HG02623 (cell line): Measurements from ENCODE around the gene SIAH3.

Experiments
- ATAC-seq: cut with Tn5 transposase; IDR thresholded peaks from one replicate; pipeline ENCODE4 v1.9.1; 2021; ENCODE audit warnings: moderate library complexity; ENCODE audit not compliant: unreplicated experiment

Gene SIAH3

DNA sequence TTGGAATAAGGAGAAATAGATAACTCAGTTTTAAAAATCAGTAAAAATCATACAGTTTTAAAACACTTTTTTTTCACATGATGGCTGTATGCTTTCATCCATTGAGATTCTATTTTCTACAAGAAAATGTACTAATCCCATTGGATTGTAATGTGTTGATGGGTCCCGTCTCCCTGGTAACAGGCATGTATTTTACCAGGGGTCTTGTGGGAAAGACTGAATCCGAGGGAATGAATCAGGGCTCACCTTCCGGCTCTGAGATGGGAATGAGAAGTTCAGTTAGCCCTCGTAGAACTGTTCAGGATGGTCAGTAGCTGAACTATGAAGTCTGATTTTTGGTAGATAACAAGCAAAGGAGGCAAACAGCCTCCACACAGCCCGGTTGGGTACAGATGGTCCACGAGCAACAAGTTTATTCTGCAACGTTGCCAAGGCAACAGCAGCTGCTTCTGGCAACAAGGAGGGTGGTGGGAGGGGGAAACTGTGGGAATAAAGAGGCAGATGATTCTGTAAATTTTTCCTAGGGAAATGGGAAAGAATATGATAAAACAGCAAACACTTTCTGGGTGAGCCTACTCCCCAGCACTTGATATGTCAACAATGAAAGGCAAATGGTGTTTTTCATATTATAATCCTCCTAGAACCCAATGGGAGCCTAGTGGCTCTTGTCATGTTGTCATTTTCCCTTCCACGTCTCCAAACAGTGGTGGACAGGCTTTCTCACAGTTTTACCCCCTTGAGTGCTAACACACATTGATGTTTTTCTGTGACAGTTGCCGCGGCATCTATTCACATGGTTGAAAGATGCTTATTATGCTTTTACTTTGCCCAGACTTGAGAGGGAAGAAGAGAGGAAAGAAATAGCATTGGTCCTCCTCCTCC is 12.4 kb upstream of the SIAH3 start:
- ATAC-seq: no peak

DNA sequence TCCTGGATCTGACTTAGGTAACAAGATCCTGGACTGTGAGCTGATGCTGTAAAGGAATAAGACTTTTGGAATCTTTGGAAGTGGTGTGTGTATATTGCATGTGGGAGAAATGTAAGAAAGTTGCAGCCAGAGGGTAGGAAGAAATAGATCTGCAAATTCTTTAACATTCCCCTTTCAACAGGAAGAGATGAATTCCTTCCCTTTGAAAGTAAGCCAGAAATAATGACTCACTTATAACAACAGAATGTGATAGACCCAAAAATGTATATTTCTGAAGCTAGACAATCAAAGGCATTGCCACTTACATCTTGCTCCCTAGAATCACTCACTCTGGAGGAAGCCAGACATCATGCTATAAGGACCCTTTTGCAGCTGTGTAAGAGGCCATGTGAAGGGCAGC is 9.8 kb upstream of the SIAH3 start:
- ATAC-seq: no peak

DNA sequence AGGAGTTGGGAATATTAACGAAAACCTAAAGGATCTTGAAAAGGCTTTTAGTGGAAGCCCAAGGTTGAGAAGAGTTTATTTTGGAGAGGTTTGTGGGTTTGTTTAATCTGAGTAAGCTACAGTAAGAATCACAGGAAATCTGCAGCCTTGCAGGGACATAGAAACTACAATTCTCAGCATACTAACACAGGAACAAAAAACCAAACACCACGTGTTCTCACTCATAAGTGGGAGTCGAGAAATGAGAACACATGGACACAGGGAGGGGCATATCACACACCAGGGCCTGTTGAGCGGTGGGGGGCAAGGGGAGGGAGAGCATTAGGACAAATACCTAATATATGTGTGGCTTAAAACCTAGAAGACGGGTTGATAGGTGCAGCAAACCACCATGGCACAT is 8.7 kb upstream of the SIAH3 start:
- no peak for ATAC-seq

DNA sequence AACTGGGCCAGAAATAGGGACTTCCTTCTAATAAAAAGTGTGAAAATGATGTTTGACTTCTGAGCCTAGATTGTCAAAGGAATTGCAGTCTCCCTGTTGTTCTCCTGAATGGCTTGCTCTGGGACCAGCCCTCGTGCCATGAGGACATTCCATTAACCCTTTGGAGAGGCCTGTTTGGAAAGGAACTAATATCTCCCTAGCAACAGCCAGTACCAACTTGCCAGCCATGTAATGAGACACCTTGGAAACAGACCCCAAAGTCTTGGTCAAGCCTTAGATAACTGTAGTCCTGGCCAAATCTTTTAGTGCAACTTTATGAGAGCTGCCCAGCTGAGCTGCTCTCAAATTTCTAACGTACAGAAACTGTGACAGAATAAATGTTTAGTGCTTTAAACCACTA is 8.2 kb upstream of the SIAH3 start:
- no peak for ATAC-seq

DNA sequence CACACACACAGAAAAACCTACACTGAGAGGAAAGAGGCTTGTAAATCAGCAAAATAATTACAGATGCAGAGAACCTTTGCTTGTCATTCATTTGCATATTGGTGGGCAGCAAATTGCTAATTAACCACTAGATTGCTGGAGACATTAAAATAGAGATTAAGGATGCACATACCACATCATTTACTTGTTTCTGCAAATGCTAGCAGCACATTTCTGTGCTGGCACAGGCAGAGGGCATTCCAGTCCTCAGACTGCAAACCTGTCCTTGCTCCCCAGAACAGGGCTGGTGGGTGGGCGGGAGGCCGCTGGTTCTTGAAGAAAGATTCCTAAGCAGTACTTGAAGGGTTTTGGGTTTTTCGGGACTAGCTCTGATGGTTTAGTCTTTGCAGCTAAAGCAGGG is 941 bp upstream of the SIAH3 start:
- ATAC-seq: no peak

DNA sequence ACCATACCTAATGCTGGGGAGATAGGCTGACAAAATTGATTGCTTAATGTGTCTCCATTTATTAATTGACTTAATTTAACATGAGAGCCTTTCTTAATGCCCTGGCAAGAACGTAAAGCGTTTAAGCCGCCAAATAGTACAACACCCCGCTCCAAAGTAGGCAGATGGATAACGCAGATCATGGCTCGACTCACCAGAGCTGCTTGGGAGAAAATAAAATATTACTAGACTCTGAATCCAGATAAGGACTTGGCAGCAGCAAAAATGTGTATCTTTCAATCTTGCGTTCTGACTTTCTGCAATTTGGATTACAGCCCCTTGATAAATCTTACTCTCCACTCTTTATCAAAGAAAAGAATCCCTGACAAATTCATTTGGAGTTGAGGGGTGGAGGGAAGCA is 403 bp upstream of the SIAH3 start:
- ATAC-seq: no peak

DNA sequence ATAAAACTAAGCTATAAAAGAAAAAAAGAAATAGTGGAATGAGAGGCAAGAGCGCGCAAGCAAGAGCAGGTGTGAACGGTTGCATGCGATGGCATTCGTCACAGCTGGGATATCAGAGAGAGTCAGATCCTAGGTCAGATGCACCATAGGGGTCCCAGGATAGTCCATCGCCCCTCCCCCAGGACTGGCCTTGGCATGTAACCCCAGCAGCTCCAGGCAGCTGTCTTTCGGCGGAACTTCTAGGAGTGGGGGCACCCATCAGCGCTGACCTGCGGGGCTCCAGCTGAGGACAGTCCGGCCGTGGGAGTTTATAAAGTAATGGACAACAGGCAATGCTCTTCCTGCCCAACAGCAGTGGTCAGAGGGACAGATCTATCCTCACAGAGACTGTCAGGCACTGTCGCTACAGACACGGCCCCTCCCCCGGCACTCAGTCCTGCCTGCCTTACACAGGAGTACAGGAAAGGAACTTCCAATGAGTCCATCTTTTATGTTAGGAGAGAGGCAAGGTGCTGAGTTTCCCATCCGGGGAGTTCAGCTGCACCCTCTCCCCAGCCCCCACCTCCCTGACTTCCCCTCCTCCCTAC is 1.4 kb downstream of the SIAH3 start:
- no peak for ATAC-seq

DNA sequence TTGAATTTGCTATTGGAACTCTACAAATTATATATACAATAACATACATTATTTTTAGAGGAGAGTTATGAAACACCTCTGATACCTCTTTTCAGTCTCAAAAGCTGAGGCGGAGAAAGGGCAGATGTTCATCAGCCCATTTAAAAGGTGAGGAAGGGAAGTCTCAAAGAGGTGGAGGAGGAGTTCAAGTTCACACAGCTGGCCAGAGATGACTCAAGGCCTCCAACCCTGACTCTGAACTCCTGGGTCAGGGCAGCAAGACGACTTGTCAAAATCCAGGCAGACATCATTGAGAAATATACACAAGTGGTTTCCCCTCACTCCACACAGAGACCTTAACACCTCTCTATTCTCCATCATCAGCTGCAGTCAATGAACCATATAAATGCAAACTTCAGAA is 2.1 kb downstream of the SIAH3 start:
- no peak for ATAC-seq

DNA sequence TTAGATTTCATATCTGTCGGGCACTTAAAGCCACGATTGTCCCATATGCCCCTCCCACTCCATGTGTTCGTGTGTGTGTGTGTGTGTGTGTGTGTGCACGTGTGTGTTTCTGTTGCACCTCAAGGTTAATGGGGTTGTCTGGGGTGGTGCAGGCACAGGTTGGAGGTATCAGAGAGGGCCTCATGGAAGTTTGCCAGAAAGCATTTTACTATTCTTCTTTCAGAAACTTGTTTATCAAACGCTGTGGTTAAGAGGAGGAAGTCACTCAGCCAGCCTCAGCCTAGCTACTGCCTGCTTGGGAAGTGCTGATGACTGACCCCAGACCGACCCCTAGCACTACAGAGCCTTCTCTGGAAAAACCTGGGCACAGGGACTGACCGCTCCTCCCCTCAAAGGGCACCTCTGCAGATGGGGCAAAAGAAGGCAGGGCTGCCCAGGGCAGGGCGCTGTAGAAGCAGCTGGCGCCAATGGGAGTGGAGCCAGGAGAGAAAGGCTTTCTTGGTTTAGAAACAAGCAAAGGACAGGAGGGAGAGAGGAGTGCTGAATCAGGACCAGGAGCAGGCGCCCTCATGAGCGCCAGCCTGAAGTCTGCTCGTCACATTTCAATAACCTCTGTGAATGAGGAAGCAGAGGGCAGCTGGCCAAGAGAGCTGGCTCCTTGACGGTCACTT is 3.9 kb downstream of the SIAH3 start:
- ATAC-seq: no peak

DNA sequence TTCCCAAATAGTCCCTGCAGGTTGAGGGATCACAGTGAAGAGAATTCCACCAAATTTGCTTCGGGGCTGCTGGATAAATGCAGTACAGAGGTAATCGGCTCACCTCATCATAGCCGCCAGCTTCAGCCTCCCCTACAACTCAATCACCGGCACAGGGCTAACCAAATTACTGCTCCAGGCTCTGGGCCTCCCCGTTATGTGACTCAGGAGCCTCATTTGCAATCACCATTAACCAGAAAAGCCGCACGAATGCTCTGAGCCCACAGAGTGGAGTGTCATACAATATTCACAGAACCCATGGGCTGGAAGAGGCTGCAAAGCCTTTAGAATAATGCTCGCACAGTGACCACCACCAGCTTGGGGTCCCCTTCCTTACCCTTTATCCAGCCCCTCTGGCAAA is 4.9 kb downstream of the SIAH3 start:
- no peak for ATAC-seq

DNA sequence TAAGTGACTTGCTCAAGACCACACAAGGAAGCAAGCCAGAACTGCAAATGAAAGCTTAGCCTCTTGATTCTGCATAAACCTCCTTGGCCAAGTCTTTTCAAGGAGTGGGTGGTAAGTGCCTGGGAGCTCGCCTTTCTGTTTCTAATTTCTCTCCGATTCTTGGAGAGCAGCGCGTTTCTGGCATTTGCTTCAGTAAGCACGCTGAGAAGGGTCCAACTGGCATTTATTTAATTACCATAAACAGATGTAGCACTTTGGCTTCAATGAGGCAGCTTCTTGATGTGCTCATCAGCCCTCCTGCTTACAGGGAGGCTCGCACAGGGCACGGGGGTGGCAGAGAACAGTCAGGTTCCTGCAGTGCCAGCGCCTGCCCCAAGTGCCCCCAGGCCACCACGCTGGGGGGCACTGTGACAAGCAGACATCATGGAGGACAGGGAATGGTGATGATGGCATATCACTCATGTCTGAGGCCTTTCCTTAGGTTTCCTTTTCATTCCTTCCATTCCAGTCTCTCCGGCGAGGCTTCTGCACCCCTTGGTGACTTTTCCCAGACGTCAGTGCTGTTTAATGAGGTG is 13.3 kb downstream of the SIAH3 start:
- no peak for ATAC-seq

DNA sequence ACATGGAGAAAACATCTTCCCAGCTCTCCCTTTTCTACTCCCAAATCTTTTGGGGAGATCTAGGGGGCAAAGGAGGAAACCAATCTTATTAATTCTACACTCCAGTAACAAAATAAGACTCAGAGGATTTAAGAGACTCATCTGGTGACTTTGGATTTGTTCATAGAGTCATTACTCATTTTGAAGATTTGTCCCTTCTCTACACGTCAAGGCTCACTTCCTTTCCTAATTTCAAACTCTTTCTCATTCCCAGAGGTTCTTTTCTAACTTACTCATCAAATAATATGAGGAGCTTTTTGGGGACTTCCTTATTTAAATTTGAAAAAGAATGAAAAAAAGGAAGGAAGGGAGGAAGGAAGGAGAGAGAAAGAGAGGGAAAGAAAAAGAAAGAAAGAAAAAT is 14.4 kb downstream of the SIAH3 start:
- no peak for ATAC-seq

DNA sequence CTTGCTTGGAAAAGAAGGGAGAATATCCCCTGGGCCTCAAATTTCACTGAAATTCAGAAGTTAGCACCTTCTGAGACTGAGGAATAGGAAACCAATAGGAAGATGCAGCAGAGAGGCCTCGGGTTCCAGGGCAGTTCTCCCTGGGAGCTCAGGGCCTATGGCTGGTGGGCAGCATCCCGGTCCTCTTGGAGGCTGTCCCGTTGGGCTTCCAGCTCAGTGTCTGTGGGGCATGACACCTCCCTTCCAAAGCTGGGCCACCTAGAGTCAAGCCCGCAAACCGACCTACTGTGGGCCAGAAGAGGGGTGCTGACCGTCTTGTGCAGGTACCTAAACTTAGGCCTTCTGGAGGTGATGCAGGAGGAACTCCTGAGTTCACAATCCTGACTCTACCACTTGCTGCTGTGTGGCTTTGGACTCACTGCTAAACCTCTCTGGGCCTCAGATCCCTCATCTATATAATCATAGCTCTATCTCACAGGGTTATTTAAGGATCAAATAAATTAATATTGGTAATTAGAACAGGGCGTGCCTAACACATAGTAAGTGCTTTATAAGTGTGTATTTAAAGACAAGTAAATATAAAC is 17.1 kb downstream of the SIAH3 start:
- ATAC-seq: no peak

DNA sequence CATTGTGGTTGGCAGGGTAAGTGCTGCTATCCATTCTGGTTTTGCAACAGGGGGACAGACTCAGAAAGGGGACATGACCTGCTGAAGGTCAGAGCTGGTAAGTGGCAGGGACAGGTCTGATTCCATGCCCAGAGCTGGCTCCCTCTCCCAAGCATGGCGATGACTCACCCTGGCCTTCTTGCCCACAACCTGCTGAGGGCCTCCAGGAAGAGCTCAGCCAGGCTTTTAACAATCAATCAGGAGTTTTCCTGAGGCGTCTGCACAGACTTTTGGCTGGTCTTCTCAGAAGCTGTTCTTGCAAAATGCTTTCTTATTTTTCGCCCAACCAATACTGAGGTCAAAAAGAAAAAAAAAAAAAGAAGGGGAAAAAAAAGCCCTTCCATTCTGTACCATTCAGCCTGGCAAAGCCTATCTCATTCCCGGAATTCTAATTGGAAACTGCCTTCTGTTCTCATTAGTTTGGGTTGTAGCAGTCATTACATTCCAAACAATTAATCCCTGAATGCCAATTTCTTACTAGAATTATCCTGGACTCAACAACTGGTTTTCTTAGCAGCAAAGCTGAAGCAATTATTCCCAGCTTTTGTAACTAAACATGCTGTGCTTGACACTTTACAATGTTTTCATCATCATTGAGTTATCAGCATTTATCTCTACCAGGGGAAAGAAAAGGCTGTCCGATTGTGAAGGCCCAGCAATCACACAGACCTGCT is 17.7 kb downstream of the SIAH3 start:
- ATAC-seq: no peak

DNA sequence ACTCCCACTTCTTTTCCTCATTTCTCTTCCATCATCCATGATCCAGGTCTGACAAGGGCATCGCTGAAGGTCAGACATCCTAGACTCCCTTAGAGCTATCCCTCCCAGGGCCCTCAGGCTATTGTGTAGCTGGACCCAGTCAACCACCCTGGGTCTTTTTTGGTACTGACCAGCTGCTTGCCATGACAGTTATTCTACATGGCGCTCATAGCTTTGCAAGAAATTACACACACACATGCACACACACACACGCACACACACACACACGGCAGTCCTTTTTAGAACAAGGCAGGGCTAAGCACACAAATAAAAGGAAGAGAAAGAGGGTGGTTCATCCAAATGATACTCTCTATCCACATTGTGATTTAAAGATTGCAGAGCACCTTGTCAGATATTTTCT is 18.3 kb downstream of the SIAH3 start:
- ATAC-seq: no peak

DNA sequence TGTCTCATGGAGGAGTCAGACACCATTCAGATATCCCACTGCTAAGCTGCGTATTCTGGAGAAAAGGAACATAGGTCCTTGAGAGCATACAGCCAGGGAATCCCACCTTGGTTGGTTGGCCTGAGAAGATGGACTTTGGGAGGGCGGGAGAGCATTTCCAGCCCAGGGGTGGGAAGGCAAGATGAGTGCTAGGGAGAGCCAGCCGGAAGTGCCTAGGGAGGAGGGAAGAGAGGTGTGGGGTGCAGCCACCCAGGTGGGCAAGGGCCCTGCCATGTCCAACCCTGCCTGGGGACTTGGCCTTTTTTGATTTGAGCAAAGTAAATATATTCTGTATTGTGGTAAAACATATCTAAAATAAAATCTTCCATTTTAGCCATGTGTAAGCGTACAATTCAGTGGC is 19.7 kb downstream of the SIAH3 start:
- ATAC-seq: no peak

DNA sequence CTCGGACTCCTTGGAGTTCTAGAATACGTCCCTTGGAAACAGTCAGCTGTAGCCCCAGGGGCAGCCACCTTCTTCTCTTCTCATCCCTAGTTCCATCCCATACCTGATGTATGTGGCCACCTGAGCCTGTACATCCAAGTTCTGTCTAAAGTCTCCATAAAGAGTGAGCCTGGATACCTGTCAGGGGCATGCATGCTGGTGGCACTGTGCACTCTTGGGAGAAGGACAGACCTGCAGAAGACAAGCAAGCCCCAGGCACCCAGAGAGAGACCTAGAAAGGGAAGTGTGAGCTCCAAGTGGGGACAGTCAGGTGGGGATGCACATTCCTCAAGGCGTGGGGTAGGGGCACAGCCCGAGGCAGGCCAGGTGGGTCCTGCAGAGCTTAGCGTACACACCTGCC is 21.4 kb downstream of the SIAH3 start:
- no peak for ATAC-seq

DNA sequence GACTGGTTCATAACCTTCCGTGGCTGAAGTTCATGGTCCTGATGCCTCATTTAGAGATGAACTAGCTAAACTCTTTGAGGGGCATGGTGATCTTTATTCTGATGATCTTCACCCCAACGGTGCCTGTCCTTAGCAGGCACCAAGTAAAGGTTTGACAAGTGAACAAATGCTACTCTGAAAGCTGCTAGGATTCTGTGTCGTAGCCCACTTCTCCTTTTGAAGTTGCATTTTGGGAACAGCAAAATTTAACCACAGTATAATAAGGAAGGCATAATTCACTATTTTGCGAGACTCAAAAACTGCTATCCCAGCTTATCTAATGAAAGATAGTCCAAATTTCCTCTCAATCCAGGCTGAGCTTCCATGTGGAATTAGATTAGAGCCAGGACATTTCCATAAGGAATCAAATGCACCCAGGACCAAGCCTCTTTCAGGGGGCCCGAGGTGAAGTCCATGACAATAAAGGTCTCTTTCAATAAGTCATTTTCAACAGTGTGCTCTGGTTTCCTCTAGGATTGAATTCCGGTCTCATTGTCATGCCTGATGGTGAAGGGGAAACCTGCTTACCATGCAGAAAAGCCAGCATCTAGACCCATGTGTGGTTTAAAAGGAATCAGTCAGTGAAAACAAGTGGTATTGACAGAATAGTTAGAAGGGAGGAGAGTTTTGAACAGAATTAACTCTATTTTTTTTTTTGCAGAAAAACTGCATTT is 23.1 kb downstream of the SIAH3 start:
- ATAC-seq: no peak

DNA sequence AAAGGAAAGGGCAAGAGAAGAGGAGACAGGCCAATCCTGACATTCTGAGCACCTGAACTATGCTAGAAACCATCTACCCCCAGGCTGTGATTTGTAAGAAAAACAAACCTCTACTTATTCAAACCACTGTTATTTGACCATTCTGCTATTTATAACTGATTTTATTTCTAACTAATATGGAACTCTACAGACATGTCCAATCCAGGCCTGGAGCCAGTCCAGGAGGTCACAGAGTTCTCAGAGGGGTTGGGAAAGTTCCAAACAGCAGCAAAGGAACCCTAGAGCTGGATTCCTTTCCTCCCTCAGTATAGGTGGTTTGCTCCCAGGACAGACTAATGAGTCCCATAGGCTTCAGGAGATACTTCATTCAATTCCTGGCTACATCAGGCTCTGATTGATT is 24.2 kb downstream of the SIAH3 start:
- ATAC-seq: no peak

DNA sequence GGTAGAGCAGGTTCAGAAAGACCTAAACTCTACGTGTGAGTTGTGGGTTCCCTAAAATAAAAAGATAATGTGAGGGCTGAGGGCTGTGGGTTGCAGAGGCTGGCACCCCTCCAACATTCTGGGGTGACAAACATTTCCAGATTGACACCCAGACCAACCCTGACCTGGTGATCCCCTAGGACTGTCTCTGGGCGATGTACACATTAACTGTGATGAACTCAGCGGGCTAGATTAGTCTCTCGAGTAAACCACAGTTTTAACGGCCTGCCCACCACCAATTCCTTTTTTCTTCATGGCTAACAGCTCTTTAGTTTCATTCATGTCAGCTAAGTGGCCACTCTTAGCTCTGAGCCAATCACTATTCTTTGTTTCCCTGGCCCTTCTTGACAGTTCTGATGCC is 24.8 kb downstream of the SIAH3 start:
- no peak for ATAC-seq

DNA sequence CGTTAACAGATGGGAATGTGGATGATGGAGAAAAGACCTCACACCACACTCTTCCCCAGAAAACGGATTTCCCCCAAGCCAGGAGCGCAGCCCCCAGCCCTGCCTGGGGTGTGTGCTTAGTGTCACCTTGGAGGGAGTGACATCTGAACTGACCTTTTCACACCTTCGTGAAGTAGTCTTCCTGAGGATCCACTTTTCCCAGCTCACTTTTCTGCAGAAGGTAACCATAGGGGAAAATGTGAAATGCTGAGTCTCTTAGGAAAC is 26.2 kb downstream of the SIAH3 start:
- ATAC-seq: no peak
